Liver (tissue), 3 donors: ENCODE results near the gene KLHL2.

Experiments
- GABPA ChIP-seq, 2 donors: IDR thresholded peaks in 1 of 2; conservative IDR thresholded peaks in 1 of 2; 2 replicates each; pipeline ENCODE4 v1.6.1; 2016; ENCODE audit warnings: antibody characterized with exemption in 2 of 2, mild to moderate bottlenecking in 1 of 2, moderate library complexity in 1 of 2
- HNF4A ChIP-seq, 2 donors: conservative IDR thresholded peaks; 2 replicates each; pipeline ENCODE4 v1.6.1; 2016; ENCODE audit warnings: antibody characterized with exemption in 2 of 2, mild to moderate bottlenecking in 2 of 2
- REST ChIP-seq: IDR thresholded peaks from 2 replicates; pipeline ENCODE4 v1.6.1; 2016; ENCODE audit warnings: antibody characterized with exemption, mild to moderate bottlenecking
- RXRA ChIP-seq, 2 donors: IDR thresholded peaks; 2 replicates each; pipeline ENCODE4 v1.6.1; 2017 to 2018; ENCODE audit warnings: antibody characterized with exemption in 2 of 2, mild to moderate bottlenecking in 1 of 2
- YY1 ChIP-seq: IDR thresholded peaks from 2 replicates; pipeline ENCODE4 v1.6.1; 2016; ENCODE audit warnings: antibody characterized with exemption, mild to moderate bottlenecking
- TF ChIP-seq, protein P1 (sequence below): fragments of 150-350 bp; IDR thresholded peaks from 2 replicates; pipeline ENCODE4 v1.5.1; 2017; ENCODE audit warnings: improper control_type of control experiment, low read depth, low read length; ENCODE audit not compliant: missing input control
- donor health status: healthy.
- donor health status: healthy.

DNA sequence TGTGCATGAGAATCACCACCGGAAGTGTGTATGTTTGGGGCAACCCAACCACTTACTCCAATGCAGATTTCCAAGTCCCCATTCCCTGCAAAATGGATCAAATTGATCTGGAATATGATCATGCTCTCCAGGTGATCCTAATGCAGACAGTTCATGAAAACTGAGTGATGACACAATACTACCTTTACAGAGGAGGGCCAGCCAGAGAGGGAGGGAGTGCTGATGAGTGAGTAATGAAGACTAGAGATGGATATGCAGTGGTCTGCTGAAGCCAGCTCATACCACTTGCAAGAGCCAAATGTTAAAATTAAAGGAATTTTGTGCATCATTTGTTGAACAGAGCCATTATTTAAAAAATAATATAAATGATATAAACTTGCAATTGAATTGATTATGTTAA, 161.2 kb downstream of the KLHL2 start:
- TF ChIP-seq, protein P1, sequence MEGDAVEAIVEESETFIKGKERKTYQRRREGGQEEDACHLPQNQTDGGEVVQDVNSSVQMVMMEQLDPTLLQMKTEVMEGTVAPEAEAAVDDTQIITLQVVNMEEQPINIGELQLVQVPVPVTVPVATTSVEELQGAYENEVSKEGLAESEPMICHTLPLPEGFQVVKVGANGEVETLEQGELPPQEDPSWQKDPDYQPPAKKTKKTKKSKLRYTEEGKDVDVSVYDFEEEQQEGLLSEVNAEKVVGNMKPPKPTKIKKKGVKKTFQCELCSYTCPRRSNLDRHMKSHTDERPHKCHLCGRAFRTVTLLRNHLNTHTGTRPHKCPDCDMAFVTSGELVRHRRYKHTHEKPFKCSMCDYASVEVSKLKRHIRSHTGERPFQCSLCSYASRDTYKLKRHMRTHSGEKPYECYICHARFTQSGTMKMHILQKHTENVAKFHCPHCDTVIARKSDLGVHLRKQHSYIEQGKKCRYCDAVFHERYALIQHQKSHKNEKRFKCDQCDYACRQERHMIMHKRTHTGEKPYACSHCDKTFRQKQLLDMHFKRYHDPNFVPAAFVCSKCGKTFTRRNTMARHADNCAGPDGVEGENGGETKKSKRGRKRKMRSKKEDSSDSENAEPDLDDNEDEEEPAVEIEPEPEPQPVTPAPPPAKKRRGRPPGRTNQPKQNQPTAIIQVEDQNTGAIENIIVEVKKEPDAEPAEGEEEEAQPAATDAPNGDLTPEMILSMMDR = no peak
- TF ChIP-seq REST = no peak
- no peak for TF ChIP-seq GABPA (IDR thresholded peaks at IDR 0.05 in 1 of 2, conservative IDR thresholded peaks at IDR 0.05 in 1 of 2)
- no peak for TF ChIP-seq YY1
- no peak for TF ChIP-seq HNF4A (conservative IDR thresholded peaks at IDR 0.05)
- TF ChIP-seq RXRA (IDR thresholded peaks at IDR 0.05) = no peak
